HEK293T (cell line): Measurements from ENCODE around the gene PON3.

Source experiments
- ARNT ChIP-seq: fragments of 450-650 bp; IDR thresholded peaks from 2 replicates; pipeline ENCODE4 v1.6.1; 2017; ENCODE audit warnings: mild to moderate bottlenecking
- BHLHE40 ChIP-seq: fragments of 450-650 bp; IDR thresholded peaks from 2 replicates; pipeline ENCODE4 v1.6.1; 2016; ENCODE audit warnings: mild to moderate bottlenecking, moderate library complexity, borderline replicate concordance
- NFRKB ChIP-seq: fragments of 450-650 bp; IDR thresholded peaks from 2 replicates; pipeline ENCODE4 v1.6.1; 2016; ENCODE audit warnings: mild to moderate bottlenecking, moderate library complexity
- SP1 ChIP-seq: fragments of 450-650 bp; IDR thresholded peaks from 2 replicates; pipeline ENCODE4 v1.6.1; 2017
- SUZ12 ChIP-seq: fragments of 450-650 bp; IDR thresholded peaks from 2 replicates; pipeline ENCODE4 v1.6.1; 2016; ENCODE audit warnings: mild to moderate bottlenecking
- TARDBP ChIP-seq: fragments of 450-650 bp; IDR thresholded peaks from 2 replicates; pipeline ENCODE4 v1.6.1; 2016

GRCh38 chr7:95375591-95376257 is 20.5 kb downstream of the PON3 start:
- TF ChIP-seq NFRKB: no peak
- no peak for TF ChIP-seq ARNT
- no peak for TF ChIP-seq SP1
- no peak for TF ChIP-seq TARDBP
- TF ChIP-seq BHLHE40: no peak
- no peak for TF ChIP-seq SUZ12
